ENCODE data around the gene BEST2. TPM values are rescaled to one million over a fixed set of nuclear protein-coding genes. Genes with fewer than 3 reads are reported as not detected.

BEST2 gene
- total and polyA plus RNA-seq, 11 donors: not detected

DNA sequence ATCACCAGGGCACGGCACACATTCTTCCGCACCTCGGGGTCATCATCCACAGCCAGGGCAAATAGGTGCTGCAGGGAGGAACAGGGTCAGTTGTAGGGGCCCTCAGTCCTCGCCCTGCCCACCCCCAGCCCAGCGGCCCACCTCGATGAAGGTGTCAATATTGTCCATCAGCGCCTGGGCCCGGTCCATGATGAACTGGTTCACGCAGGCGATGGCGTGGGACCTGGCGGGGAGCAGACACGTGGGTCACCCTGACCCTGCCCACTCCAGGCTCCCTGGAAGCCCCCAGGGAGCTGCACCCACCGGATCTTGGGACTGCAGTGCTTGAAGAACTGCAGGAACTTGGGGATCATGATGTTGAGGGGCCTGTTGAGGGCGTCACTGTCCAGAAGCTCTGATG, 36.5 kb upstream of the BEST2 start:
- Histone ChIP-seq H3K27me3 (no peaks in the 10 kb centered on the region), H3K36me3 (peaks cover 2 to 89% (median 86%) of the 10 kb centered on the region in 9 donors), H3K9me3 (no peaks in the 10 kb centered on the region), H3K27ac (no peak overlapping the region), H3K4me3 (no peak overlapping the region), H3K4me1 (peaks cover 0 to 16% (median 4%) of the 10 kb centered on the region in 12 donors)
- DNase-seq (no peak), ATAC-seq (no peak)
- TF ChIP-seq, protein P1, sequence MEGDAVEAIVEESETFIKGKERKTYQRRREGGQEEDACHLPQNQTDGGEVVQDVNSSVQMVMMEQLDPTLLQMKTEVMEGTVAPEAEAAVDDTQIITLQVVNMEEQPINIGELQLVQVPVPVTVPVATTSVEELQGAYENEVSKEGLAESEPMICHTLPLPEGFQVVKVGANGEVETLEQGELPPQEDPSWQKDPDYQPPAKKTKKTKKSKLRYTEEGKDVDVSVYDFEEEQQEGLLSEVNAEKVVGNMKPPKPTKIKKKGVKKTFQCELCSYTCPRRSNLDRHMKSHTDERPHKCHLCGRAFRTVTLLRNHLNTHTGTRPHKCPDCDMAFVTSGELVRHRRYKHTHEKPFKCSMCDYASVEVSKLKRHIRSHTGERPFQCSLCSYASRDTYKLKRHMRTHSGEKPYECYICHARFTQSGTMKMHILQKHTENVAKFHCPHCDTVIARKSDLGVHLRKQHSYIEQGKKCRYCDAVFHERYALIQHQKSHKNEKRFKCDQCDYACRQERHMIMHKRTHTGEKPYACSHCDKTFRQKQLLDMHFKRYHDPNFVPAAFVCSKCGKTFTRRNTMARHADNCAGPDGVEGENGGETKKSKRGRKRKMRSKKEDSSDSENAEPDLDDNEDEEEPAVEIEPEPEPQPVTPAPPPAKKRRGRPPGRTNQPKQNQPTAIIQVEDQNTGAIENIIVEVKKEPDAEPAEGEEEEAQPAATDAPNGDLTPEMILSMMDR (IDR thresholded peaks at IDR 0.05): no peak
- TF ChIP-seq POLR2A (IDR thresholded peaks at IDR 0.05): no peak
- WGBS, 4 donors: 92 to 100% (median 95%) methylated on average over 3 to 15 of the region's 15 CpGs
- intact Hi-C loops (cut with DNase I): loop anchor here in 3 of 10 donors (5.0 kb wide), 3 partner anchors 42 to 132 kb away; no protein-coding TSS in a partner anchor

DNA sequence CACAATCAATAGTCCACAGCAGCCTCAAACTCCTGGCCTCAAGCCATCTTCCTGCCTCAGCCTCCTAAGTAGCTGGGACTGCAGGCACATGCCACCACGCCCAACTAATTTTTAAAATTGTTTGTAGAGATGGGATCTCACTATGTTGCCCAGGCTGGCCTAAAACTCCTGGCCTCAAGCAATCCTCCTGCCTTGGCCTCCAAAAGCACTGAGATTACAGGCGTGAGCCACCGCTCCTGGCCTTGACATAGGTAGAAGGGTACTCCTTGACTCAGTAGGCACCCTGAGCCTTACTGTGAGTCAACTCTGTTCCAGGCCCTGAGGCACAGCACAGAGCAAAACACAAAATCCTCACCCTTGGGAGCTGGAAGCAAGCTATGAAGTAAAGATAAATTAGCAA, 35.7 kb upstream of the BEST2 start:
- H3K4me1 ChIP-seq: peaks cover 4 to 25% (median 12%) of the 10 kb centered on the region in 12 donors
- H3K9me3 ChIP-seq: no peaks in the 10 kb centered on the region
- ATAC-seq (no peak), DNase-seq (no peak)
- no peaks in the 10 kb centered on the region for H3K27me3 ChIP-seq
- 96 to 100% (median 97%) methylated on average over 3 of the region's 3 CpGs for WGBS, 4 donors
- intact Hi-C loops (cut with DNase I): loop anchor here in 3 of 10 donors (5.0 kb wide), 3 partner anchors 41 to 131 kb away; no protein-coding TSS in a partner anchor
- H3K27ac ChIP-seq: no peak overlapping the region
- TF ChIP-seq, protein P1 (IDR thresholded peaks at IDR 0.05): no peak
- TF ChIP-seq POLR2A (IDR thresholded peaks at IDR 0.05): no peak
- H3K36me3 ChIP-seq: peaks cover 2 to 81% (median 78%) of the 10 kb centered on the region in 9 donors
- H3K4me3 ChIP-seq: no peak overlapping the region

DNA sequence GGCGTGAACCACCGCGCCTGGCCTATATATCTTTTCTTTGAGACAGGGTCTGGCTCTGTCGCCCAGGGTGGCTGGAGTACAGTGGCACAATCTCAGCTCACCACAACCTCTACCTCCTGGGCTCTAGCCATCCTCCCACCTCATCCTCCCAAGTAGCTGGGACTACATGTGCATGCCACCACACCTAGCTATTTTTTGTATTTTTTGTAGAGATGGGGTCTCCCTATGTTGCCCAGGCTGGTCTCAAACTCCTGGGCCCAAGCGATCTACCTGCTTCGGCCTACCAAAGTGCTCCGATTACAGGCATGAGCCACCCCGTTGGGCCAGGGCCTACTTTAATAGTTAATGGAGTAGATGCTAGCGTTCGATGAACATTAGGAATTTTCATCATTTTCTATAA, 31.3 kb upstream of the BEST2 start:
- TF ChIP-seq, protein P1 (IDR thresholded peaks at IDR 0.05): no peak
- no peak for TF ChIP-seq POLR2A (IDR thresholded peaks at IDR 0.05)
- 76 to 84% (median 79%) methylated on average over 10 of the region's 10 CpGs for WGBS, 4 donors

DNA sequence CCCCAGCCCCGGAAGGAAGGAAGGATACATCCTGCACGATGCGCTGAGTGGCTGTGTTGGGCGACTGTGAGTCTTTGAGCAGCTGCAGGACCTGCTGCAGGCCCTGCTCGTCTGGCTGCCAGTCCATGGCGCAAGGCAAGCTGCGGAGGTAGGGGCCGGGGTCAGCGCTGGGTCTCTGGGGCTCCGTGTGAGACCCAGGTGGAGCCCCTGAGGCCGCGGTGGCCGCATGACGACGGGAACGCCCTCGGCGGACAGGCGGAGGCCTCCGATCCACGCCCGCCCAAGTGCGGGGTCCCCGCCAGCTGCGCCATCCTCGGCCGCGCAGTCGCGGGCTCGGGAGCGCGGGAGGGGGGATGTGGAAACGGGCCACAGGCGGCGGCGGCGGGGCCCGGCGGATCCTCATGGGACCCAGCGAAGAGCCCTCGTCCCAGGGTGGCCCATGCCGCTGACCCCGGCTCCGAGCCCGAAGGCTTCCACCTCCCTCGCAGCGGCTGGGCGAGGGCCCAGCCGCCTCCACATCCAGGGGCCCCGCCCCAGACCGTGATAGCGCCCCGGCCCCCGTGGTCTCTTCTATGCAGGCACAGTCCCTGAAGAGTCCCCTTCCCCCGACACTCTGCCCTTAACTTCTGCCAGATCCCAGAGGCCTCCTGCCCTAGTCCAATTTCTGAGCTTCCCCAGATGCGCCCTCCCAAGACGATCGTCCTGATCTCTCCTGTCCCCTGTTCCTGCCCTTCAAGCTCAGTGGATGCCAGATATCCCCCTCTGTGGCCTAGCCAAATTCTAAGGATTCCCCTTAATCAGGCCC, 30.5 kb upstream of the BEST2 start:
- ATAC-seq (peak in 3 of 4 donors; percentile 15 to 26 (median 25)), DNase-seq (peak in 4 of 5 donors; percentile 30 to 68 (median 54))
- intact Hi-C loops (cut with DNase I): loop anchor here in 3 of 10 donors (5.0 kb wide), 2 partner anchors 39 to 81 kb away; partner anchors contain the start of genes PRDX2 (in 2 of the 3), THSD8 (in 2 of the 3) and DHPS (in 1 of the 3)
- Histone ChIP-seq H3K9me3 (no peaks in the 10 kb centered on the region), H3K27ac (peak overlapping the region; percentile 88 to 98 (median 96)), H3K4me1 (peaks cover 4 to 44% (median 33%) of the 10 kb centered on the region in 12 donors), H3K27me3 (no peaks in the 10 kb centered on the region), H3K4me3 (peak overlapping the region; percentile 65 to 98 (median 79)), H3K36me3 (peaks cover 0 to 33% (median 30%) of the 10 kb centered on the region in 9 donors)
- TF ChIP-seq, protein P1 (IDR thresholded peaks at IDR 0.05): no peak
- TF ChIP-seq POLR2A (IDR thresholded peaks at IDR 0.05): peak in 1 of 2 donors; percentile 13
- 1 to 5% (median 4%) methylated on average over 27 to 59 of the region's 59 CpGs for WGBS, 4 donors

More for the DNA sequence above, 31.3 kb upstream of the BEST2 start:
- Histone ChIP-seq H3K27ac (peak overlapping the region in 11 of 12 donors; percentile 89 to 98 (median 96)), H3K36me3 (peaks cover 0 to 40% (median 37%) of the 10 kb centered on the region in 9 donors), H3K4me3 (peak overlapping the region in 10 of 12 donors; percentile 65 to 98 (median 82)), H3K27me3 (no peaks in the 10 kb centered on the region), H3K9me3 (no peaks in the 10 kb centered on the region), H3K4me1 (peaks cover 4 to 44% (median 33%) of the 10 kb centered on the region in 12 donors)
- DNase-seq (no peak), ATAC-seq (no peak)
- intact Hi-C loops (cut with DNase I): loop anchor here in 3 of 10 donors (5.0 kb wide), 2 partner anchors 38 to 82 kb away; partner anchors contain the start of genes PRDX2 (in 2 of the 3), THSD8 (in 2 of the 3) and DHPS (in 1 of the 3)

Data from heart left ventricle (tissue), 16 donors.